GM18520 (cell line): ENCODE data around the gene EMC8.
"Not testable (repeated sequence)": the region's sequence is repeated elsewhere in the genome, so short reads cannot be mapped to it uniquely, and the experiment has no call there.

Experiments
- ATAC-seq: cut with Tn5 transposase; IDR thresholded peaks from one replicate; pipeline ENCODE4 v1.9.1; 2021; ENCODE audit not compliant: unreplicated experiment

The EMC8 gene

DNA sequence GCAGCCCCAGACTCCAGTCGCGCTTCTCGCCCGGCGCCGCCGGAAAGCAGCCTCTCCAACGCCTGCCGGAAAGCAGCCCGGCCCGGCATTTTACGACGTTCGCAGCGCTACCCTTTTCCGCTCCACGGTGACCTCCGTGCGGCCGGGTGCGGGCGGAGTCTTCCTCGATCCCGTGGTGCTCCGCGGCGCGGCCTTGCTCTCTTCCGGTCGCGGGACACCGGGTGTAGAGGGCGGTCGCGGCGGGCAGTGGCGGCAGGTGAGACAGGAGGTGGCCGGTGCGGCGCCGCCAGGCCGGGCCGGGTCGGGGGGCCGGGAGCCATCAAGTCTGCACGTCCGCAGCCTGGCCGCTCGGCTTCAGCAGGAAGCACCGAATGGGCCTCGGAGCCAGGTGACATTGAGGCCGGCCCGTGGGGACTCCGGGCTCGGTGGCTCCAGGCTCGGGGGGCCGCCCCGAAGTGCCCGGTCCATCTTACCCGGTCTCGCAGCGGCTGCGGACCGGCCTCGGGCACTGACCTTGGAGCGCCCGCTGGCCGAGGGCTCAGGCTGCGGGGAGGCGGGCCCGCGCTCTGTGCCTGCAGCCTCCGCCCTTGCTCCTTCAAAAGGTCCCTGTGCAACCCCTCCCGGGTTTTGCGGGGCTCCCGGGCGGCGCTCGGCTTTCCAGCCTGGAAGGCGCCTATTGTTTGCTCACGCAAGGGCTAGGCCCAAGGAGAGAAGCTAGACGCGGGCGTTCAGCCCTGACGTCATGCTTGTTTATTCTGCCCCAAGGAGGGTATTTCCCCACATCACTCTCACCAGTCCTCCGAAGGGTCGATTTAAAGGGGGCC lies at the start of gene EMC8, which contains the start of gene COX4I1:
TSS of gene EMC8 (minus strand) at position 48 of the 824 bp plus-strand sequence. CDS start 249 bp downstream, outside the sequence.
TSS of gene COX4I1 (plus strand) at position 199 of the 824 bp plus-strand sequence. CDS start 1,511 bp downstream, outside the sequence.
- peak; percentile 52 for ATAC-seq

DNA sequence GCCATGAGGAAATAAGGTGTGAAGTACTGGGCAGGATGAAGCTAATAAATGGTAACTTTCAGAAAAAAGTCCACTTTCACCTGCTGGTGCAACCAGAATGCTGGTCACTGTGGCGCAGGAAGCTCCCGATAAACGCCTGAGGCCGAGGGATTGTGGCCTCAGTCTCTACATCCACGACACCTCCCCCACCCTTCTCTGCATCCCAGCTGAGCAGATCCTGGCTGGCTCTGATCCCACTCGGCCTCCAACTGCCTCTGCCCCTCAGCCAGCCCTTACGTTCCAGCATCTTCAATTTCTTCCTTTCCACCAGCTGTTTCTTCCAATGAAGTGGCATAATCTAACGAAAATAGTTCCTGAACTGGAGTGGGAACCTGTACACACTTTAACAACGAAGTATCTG lies 49.6 kb upstream of the EMC8 start:
- ATAC-seq, result no peak

DNA sequence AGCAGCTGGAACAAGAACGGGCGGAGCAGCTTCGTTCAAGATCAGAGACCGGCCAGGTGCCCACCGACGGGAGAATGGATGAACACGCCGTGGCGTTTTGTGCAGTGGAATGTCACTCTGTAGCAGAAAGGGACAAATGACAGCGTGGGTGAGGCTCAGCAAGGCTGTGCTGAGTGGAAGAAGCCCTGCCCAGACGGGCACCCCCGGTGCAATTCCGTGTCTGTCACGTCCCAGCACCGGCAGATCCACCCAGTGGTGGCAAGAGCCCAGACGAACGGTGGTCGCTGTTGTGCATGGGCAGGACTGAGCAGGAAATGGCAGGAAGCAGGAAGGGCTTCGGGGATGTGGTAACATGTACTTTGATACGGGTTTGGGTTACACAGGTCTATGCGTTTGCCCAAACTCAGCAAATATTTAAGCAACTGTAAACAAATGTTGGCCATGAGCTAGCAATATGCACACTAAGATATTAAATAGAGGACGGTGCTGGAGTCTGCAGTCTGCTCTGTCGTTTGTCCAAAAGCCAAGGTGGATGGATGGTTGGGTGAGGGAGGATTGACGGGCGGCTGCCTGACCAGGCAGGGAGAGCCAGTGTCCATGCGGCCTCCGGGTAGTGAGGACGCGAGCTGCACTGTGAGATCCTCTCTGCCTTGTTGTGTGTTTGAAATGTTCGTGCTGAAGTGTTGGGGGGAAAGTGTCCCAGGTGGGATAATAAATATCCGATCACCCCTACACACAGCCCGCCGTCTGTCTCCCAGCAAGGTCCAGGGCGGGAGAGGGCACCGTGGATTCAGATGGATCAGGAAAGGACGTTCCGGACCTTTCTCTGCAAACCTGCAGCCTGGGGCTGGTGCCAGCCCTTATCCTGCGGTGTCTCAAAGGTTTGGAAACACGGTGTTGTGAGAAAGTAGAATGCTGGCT lies 48.6 kb upstream of the EMC8 start:
- ATAC-seq, result no peak

DNA sequence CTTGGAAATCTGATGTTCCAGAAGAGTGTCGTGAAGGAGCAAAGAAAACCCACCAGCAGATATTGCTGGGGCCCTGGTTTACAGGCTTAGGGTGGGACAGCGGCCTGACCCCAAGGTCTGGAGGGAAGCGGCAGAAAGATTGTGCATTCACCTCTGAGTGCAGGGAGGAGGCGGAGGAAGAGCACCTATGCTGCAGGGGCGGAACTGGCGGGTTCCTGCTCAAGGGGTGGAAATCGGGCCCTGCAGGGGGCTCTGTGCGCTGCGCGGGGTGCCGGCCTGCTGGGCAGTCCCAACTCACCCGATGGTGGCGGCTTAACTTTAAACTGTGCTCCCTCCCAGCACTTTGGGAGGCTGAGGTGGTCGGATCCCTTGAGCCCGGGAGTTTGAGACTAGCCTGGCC lies 47.7 kb upstream of the EMC8 start:
- ATAC-seq, result no peak

DNA sequence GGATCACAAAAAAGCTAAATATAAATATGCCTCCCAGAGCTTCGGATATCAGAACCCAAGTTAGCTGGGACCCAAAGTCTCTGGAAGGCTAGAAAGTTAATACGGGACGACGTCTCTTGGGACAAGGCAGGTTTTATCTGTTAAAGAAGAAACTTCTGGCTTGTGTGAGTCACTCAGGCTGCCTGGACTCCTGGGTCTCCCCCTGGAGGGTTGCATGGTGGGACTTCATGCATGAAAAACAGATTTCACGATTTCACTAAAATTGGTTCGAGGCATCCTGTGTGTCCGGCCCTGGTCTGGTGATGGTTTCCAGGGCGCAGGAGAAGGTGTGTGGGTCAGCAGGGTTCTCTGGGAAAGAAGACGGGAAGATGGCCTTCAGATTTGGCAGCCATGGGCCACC lies 47.1 kb upstream of the EMC8 start:
- ATAC-seq, result no peak

DNA sequence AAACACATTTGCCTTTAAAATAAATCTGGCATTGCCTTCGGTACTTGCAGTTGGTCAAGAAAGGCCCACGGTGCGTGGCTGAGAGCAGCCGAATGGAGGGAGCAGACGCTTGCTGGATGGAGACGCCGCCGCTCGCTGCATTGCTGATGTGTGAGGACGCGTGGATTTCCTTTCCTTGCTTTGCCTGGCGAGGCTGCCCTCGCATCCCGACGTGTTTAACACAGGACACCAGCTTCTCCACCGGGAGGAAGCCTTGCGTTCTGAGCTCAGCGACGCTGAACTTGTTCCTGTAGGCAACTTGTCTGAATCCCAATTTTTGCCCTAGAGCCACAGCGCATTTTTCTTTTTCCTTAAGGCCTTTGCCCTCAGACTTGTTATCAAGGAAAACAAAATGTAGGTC lies 45.9 kb upstream of the EMC8 start:
- no peak for ATAC-seq

DNA sequence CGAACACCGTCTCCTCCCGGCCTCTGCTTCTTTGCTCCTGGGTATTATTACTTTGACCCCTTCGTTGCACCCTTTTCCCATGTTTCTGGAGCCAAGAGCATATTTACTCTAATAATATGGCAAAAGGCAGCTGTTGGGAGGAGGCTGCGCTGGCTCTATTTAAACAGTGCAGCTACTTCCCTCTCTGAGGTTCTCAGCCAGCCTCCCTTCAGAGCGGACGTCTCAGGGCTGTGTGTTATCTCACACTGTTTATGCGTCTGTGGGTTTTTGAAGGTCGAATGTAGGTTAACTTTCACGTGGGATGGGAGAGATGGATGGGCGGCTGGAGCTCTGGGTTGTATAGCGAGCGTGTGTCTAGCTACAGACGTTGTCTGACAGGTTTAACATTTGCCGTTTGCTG lies 45.4 kb upstream of the EMC8 start:
- ATAC-seq, result no peak

DNA sequence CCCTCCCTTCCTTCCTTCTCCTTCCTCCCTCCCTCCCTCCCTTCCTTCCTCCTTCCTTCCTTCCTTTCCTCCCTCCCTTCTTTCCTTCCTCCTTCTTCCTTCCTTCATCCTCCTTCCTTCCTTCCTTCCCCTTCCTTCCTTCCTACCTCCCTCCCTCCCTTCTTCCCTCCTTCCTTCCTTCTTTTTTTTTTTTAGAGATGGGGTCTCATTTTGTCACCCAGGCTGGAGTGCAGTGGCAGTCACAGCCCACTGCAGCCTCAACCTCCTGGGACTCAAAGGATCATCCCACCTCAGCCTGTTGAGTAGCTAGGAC lies 44.8 kb upstream of the EMC8 start:
- no peak for ATAC-seq

DNA sequence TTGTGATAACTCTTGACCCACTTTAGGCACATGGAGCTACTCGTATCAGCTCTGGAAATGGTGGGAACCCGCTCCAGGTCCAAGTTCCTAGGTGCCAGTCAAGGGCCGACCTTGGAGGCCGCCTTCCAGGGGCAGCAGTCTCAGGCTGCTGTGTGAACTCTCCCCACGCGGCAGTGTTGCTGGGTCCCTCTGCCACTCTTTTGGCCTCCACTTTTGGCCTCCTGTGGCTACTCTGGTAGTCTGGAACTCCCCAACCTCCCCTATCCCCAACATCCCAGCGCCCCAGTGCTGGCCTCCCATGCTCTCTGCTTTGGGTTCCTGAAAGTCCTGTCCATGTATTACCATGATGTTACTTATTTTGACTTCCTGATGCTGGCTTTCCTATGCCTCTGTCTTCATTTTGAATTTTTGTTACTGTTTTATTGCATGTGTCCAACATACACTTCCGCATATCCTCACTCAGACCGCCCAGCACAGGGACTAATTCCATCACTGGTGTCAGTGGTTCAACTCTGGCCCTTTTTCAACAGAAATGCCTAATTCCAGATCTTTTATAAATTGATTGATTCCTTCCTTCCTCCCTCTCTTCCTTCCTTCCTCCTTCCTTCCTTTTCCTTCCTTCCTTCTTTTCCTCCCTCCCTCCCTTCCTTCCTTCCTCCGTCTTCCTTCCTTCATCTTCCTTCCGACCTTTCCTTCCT lies 44.3 kb upstream of the EMC8 start:
- no peak for ATAC-seq

DNA sequence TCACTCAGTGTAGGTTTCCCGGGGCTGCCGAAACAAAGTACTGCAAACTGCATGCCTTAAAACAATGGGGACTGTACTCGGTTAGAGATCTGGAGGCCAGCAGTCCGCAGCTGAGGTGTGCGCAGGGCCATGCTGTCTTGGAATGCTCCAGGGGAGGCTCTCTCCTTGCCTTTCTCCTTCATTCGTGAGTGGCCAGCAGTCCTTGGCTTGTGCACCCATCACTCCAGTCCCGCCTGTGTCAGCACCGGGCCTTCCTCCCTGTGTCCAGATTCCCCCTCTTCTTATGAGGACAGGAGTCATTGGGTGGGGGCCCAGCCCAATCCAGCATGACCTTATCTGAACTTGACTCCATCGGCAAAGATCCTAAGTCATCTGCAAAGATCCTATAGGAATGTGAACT lies 43.5 kb upstream of the EMC8 start:
- ATAC-seq, result no peak

DNA sequence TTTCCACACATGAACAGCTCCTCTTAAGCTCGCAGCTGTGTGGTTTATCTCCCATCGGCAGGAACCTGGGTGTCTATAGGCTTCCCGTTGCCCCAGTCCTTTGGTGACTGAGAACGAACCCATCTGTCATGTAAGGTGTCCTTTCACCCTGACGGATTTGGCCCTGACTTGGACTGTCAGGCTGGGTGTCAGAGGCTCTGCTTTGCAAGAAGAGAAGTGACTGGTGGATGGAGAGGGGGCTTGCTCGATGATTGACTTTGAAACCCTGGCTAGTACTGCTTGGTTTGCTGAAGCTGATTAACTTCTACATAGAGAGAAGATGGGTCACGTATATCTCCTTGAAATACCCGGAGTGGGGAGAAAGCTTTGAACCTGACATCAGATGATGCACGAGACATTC lies 43.1 kb upstream of the EMC8 start:
- ATAC-seq, result no peak

DNA sequence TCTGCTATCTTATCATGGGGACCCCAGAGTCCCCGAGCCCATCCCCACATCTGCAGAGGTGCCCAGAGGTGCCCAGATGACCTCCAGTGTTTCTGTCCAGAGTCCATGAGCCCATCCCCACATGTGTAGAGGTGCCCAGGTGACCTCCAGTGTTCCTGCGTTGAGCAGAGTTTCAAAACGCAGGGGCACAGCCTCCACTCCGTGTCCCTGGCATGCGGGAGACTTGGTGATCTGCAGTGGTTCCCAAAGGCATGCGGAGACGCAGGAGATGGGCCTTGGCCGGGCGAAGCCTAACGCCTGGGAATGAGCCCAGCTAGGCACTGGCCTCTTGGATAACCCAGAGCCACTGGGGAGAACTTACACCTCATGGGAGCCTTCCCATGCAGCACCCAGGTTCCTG lies 41.5 kb upstream of the EMC8 start:
- ATAC-seq, result no peak

DNA sequence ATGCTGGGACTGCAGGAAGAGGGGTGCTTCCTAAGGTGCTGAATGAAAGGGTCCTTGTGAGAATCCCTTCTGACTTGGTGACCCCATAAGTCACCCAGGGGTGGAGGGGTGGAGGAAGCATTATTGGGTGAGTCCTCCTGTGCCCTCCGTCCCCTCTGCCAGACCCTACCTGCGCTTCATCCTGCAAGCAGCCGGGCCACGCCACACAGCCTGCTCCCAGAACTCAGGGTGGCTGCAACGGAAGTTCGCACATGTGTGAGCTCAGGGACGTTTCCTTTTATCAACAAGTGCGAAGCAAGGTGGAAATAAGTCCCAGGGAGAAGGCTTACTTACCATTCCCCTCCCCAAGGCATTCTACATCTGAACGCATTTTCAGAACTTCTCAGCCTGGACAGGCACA lies 41.1 kb upstream of the EMC8 start:
- ATAC-seq, result no peak

DNA sequence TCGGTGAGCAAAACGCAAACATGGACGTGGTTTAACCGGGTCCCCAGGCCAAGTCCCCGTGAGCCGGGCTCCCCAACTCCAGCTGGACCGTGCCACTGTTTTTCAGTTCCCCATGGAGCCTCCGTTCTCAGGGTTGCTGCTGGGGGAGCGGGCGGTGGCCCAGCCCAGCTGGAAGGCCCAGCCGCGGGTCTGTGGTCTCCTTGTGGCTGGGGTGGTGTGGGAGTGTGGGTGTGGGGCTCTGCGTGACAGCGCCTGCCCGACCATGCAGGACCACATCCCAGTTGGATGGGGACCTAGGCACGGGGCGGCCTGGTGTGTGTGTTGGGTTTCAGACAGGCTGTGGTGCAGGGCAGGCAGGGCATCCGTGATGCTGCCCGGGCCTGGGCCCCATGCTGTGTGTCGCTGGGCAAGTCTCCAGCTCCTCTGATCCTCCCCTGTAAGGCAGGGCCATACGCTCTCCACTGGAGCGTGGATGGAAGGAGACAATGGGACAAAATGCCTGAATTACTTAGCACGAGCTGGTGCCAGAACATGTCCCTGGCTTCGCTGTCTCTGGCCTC lies 40.4 kb upstream of the EMC8 start:
- ATAC-seq, result no peak

DNA sequence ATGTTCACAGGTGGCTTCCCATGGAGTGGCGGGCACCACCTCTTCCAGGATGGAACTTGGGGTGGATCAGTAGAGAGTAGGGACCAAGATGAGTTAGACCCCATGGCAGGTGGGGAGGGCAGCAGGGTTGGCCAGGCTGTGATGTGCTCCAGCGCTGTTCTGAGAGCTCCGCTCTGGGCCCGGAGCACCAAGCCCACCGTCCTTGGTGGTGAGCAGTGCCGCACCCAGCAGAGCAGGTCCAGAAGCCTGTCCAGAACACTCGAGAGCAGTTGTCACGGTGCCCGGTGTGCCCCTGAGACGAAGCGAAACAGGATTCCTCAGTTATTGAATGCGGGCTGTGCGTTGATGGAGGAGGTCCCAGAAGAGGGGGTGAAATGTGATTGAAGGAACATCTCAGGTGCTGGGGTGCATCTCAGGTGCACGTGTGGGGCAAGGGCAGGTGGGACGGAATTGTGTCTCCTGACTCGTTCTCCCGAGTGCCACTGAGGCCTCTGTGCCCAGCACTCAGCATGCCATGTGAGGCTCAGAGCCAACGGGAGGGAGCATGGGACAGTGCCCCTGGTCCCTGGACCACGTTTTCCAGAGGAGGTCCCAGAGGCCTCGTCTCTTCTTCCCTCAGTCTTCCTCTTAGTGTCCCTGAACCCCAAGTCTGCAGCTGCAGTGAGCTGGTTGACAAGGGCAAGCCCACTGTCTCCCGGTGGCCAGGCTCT lies 39.7 kb upstream of the EMC8 start:
- no peak for ATAC-seq

DNA sequence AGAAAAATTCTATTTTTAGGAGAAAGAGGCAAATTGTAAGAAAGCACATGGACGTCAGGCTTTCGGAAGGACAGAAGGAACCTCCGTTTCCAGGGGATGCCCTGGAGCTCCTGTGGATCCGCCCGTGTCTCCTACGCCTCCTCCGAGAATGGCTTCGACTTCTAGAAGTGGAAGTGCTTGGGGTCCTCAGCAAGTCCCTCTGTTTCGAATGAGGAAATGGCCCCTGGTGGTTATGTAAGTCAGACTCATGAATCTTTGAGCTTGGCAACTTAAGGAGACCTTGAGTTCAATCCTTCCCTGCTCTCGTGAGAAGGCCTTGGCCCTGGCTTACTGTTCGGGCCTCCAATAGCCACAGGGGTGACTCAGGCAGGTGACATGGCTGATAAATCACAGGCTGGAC lies 39.0 kb upstream of the EMC8 start:
- ATAC-seq, result no peak

DNA sequence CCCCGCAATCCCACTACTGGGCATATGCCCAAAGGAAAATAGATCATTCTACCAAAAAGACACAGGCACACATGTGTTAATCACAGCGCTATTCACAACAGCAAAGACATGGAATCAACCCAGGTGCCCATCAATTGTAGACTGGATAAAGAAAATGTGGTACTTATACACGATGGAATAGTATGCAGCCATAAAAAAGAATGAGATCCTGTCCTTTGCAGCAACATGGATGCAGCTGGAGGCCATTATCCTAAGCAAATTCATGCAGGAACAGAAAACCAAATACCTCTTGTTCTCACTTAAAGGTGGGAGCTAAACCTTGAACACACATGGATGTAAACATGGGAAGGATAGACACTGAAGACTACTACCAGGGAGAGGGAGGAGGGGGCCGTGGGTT lies 38.3 kb upstream of the EMC8 start:
- ATAC-seq, result not testable (repeated sequence)

DNA sequence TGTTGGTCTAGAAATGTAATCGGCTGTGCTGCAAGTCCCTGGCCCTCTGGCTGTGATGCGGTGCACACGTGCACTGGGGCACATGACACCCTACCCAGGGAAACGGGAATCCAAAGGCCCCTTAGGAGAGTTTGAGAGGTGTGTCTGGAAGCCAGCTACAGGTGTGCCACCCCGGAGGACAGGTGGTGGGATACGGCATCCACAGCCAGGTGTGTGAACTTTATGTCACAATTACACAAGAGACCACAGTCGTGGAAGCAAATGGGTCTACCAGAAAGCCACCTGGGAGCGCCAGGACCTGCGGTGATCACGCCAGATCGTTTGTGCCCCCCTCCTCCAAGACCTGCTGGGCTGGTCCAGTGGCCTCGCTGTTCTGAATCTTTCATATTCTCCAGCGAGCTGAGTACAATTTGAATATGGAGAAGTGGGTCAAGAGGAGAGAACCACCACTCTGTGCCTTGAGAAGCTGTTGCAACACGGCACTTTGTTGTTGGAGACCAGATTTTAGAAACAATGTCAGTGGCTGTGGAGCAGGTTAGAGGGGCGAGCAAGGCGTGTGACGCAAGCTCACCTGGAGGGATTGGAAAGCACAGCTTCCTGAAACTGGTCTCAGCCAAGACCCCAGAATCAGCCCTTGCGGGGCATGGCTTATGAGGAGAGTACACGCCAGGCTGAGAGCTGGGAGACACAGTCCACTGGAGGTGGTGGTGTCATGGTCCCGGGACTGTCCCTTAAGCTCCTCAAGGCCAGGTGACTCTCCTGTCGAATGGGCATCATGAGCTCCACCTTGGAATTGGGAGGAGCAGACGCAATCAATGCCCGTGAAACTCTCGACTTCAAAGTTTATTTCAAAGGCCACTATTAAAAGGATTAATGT lies 37.6 kb upstream of the EMC8 start:
- ATAC-seq, result no peak

DNA sequence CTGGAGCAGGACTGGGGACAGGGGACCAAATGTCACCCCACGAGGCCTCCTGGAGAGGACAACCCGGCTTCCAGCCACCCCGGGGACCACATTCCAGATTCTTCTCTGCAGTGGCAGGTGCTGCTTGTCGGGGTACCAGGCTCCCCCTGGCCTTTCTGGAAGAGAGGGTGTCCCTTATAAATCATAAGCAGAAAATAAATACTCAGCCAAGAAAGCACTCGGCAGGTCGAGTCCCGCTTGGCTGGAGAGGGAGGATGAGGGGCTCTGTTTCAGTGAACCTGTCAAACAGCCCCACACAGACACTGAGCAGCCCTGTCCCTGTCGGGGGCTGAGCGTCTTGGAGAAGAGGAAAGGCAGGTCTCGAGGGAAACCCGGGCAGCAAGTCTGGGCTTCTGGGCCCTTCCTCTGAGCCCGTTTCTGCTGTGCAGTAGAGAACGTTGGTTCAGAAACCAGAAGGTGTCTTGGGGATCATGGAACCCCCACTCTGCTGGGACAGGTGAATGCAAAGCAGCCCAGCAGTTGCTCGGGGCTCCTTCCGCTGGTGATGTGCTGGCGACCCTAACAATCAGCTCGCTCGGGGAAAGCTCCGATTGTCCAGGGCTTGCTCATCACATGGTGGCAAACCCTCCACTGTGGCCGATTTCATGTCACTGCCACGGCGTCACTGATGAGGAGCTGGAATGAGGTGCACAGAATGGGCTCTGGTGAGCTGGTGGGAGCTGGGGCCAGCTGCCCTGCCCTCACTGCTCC lies 36.8 kb upstream of the EMC8 start:
- no peak for ATAC-seq
